IMR-90 (cell line): ENCODE data around the gene ARHGEF17. TPM values are rescaled to one million over a fixed set of nuclear protein-coding genes. Genes with fewer than 3 reads are reported as not detected.

Source experiments
- ATAC-seq: fragments of 200-7000 bp; cut with Tn5 transposase; 2 replicates; pipeline ENCODE4 v1.9.1; 2020; ENCODE audit warnings: low read depth, mild to moderate bottlenecking, moderate library complexity
- BruUV-seq: library from RNA; stranded (reverse); fragments of 400-500 nt; replicated peaks from 2 replicates; lab custom pipeline; 2021; lab: Mats Ljungman, UMichigan
- CTCF ChIA-PET: fragments of 300-600 bp; formaldehyde crosslinking; extraction: SDS; loops from one replicate; lab custom pipeline; 2021; ENCODE audit warnings: antibody characterized with exemption; lab: Yijun Ruan, JAX
- POLR2A ChIA-PET: fragments of 300-600 bp; sonication (Branson Sonifier 250); formaldehyde crosslinking; loops from one replicate; lab custom pipeline; 2022; ENCODE audit warnings: antibody characterized with exemption; ENCODE audit not compliant: unreplicated experiment; lab: Charles Lee
- DNase-seq: peaks from one replicate; pipeline ENCODE4 v3.0.0; 2013
- H2AFZ ChIP-seq: replicated peaks from 2 replicates; pipeline ENCODE3; 2013; ENCODE audit warnings: low read length, mild to moderate bottlenecking; ENCODE audit not compliant: poor library complexity
- H2AK5ac ChIP-seq: 2 replicates; pipeline ENCODE4 v1.6.1; 2013; ENCODE audit warnings: low read depth, low read length, inconsistent platforms
- H2AK9ac ChIP-seq: replicated peaks from 2 replicates; pipeline ENCODE3; 2013; ENCODE audit warnings: mild to moderate bottlenecking, low read depth, low read length, moderate library complexity; ENCODE audit not compliant: poor library complexity
- H2BK120ac ChIP-seq: 2 replicates; pipeline ENCODE4 v1.6.1; 2013; ENCODE audit warnings: low read depth, low read length, inconsistent platforms
- H2BK15ac ChIP-seq: 3 replicates; pipeline ENCODE4 v1.6.1; 2013; ENCODE audit warnings: low read depth, low read length, inconsistent platforms
- H2BK20ac ChIP-seq: 2 replicates; pipeline ENCODE4 v1.6.1; 2013; ENCODE audit warnings: low read depth, mild to moderate bottlenecking, inconsistent platforms, low read length, moderate library complexity
- H2BK5ac ChIP-seq: 2 replicates; pipeline ENCODE4 v1.6.1; 2013; ENCODE audit warnings: mild to moderate bottlenecking, low read depth, low read length, inconsistent platforms; ENCODE audit not compliant: poor library complexity, severe bottlenecking
- H3K14ac ChIP-seq: replicated peaks from 2 replicates; pipeline ENCODE4 v1.6.1; 2013; ENCODE audit warnings: low read depth, low read length, inconsistent platforms
- H3K18ac ChIP-seq: 2 replicates; pipeline ENCODE4 v1.6.1; 2013; ENCODE audit warnings: low read depth, low read length, control low read depth
- H3K23ac ChIP-seq: 2 replicates; pipeline ENCODE4 v1.6.1; 2013; ENCODE audit warnings: low read depth, low read length, inconsistent platforms
- H3K27ac ChIP-seq: 2 replicates; pipeline ENCODE4 v1.5.1; 2013; ENCODE audit warnings: mild to moderate bottlenecking, control low read depth, low read length; ENCODE audit not compliant: insufficient read depth
- H3K27me3 ChIP-seq: 2 replicates; pipeline ENCODE4 v1.6.1; 2013; ENCODE audit warnings: low read length; ENCODE audit not compliant: control insufficient read depth, insufficient read depth
- H3K36me3 ChIP-seq: 2 replicates; pipeline ENCODE4 v1.6.1; 2013; ENCODE audit warnings: low read length, mixed read lengths; ENCODE audit not compliant: control insufficient read depth, insufficient read depth
- H3K4ac ChIP-seq: 2 replicates; pipeline ENCODE4 v1.6.1; 2013; ENCODE audit warnings: low read depth, low read length, inconsistent platforms
- H3K4me1 ChIP-seq: 2 replicates; pipeline ENCODE4 v1.6.1; 2013; ENCODE audit warnings: low read length, mixed read lengths; ENCODE audit not compliant: control insufficient read depth, insufficient read depth
- H3K4me2 ChIP-seq: 2 replicates; pipeline ENCODE4 v1.6.1; 2013; ENCODE audit warnings: low read depth, mild to moderate bottlenecking, control low read depth, low read length, moderate library complexity
- H3K4me3 ChIP-seq: 2 replicates; pipeline ENCODE4 v1.5.1; 2013; ENCODE audit warnings: low read depth, mild to moderate bottlenecking, control low read depth, low read length, moderate library complexity; ENCODE audit not compliant: insufficient read depth
- H3K56ac ChIP-seq: 2 replicates; pipeline ENCODE4 v1.6.1; 2013; ENCODE audit warnings: low read length, inconsistent platforms; ENCODE audit not compliant: insufficient read depth; ENCODE audit errors: extremely low read depth
- H3K79me1 ChIP-seq, 2 experiments: 2 replicates each; pipeline ENCODE4 v1.6.1; 2013; ENCODE audit warnings: low read length in 2 of 2, inconsistent platforms in 1 of 2, low read depth in 1 of 2
- H3K9ac ChIP-seq: 2 replicates; pipeline ENCODE4 v1.6.1; 2013; ENCODE audit warnings: low read depth, low read length, control low read depth
- H3K9me1 ChIP-seq: 2 replicates; pipeline ENCODE4 v1.6.1; 2013; ENCODE audit warnings: low read length, inconsistent platforms; ENCODE audit not compliant: insufficient read depth
- H3K9me3 ChIP-seq: 2 replicates; pipeline ENCODE4 v1.6.1; 2013; ENCODE audit warnings: low read length; ENCODE audit not compliant: control insufficient read depth, insufficient read depth
- H4K20me1 ChIP-seq: 2 replicates; pipeline ENCODE4 v1.6.1; 2013; ENCODE audit warnings: low read length, inconsistent platforms; ENCODE audit not compliant: insufficient read depth
- H4K5ac ChIP-seq: 2 replicates; pipeline ENCODE4 v1.6.1; 2013; ENCODE audit warnings: mild to moderate bottlenecking, low read depth, low read length, control low read depth
- H4K8ac ChIP-seq, 2 experiments: 2 replicates each; pipeline ENCODE4 v1.6.1; 2013; ENCODE audit warnings: low read depth in 2 of 2, low read length in 2 of 2, control low read depth in 1 of 2, inconsistent platforms in 1 of 2
- H4K91ac ChIP-seq: 2 replicates; pipeline ENCODE4 v1.6.1; 2013; ENCODE audit warnings: low read depth, low read length, inconsistent platforms; ENCODE audit not compliant: insufficient read depth
- MXI1 ChIP-seq: IDR thresholded peaks from 2 replicates; pipeline ENCODE4 v1.6.1; 2012; ENCODE audit warnings: low read depth, mild to moderate bottlenecking, low read length, moderate library complexity, borderline replicate concordance
- WGBS, 2 experiments: methylation state at CpG; one replicate each; pipeline versions ENCODE4 v1.1.5 to v1.1.7; 2013; ENCODE audit warnings: missing lambda C conversion rate in 2 of 2; ENCODE audit not compliant: insufficient read length in 1 of 2; ENCODE audit errors: extremely low coverage in 2 of 2; 5-methylcytosine and 5-hydroxymethylcytosine counted together
- dilution Hi-C: fragments of 300-500 bp; cut with HindIII; formaldehyde crosslinking; loops from one replicate; pipeline ENCODE4 v1.14.3; 2018; ENCODE audit warnings: low sequenced_read_pairs; ENCODE audit not compliant: unreplicated experiment
- in situ Hi-C: fragments of 300-500 bp; cut with MboI; formaldehyde crosslinking; loops from 3 replicates; pipeline ENCODE4 v1.14.3; 2019; ENCODE audit warnings: low sequenced_read_pairs, inconsistent platforms, mixed read lengths
- intact Hi-C: fragments of 100-400 bp; cut with micrococcal nuclease; formaldehyde crosslinking; loops from 2 replicates; pipeline ENCODE4 v1.10.0; 2022
- polyA plus RNA-seq, 3 experiments: library from polyadenylated mRNA; depleted of rRNA; stranded (reverse); fragments of >200 nt; gene quantifications; 2 replicates each; pipeline ENCODE4 v1.2.3, GENCODE V29; 2012; ENCODE audit warnings: low replicate concordance in 1 of 3
- total RNA-seq: library from RNA; depleted of rRNA; stranded (reverse); fragments of >200 nt; gene quantifications from 2 replicates; pipeline ENCODE4 v1.2.3, GENCODE V29; 2012
- TF ChIP-seq, protein P1 (sequence below): fragments of 150-350 bp; IDR thresholded peaks from 2 replicates; pipeline ENCODE4 v1.6.1; 2017; ENCODE audit warnings: mild to moderate bottlenecking, antibody characterized with exemption, low read length, low read depth

The ARHGEF17 gene
- total and polyA plus RNA-seq, 2 of the 4 experiments (the other 2 are of a cell fraction): 21.7 to 97.7 TPM

DNA sequence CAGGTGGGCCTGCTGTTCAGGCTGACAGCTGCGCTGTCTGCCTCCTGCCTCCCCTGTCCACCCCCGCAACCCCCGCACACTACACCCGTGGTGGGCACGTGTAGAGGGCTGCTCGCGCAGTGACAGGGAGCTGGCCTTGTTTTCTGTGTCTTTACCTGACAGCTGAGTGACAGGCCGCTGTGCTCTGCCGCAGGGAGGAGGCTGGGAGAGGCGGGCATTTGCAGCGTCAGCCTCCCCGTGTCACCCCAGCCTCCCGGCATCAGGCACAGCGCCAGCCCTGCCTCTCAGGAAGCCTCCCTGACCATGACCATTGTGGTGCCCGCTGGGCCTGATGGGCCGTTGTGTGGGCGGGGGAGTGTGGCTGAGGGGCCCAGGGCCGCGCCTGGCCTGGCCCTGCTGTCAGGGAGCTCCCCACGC, 36.1 kb downstream of the ARHGEF17 start:
- ChIA-PET CTCF (interaction anchor here (1.4 kb wide), 1 partner anchor 9 kb away, joined by 8 read pairs; no protein-coding TSS in a partner anchor), POLR2A (no interaction called here)
- in situ Hi-C loops (no loop called here), intact Hi-C loops (no loop called here), dilution Hi-C loops (no loop called here)
- Histone ChIP-seq H3K27me3 (no peaks in the 10 kb centered on the region), H4K5ac (no peak overlapping the region), H4K91ac (no peak overlapping the region), H2AK9ac (no peak overlapping the region), H2BK120ac (no peak overlapping the region), H3K4me3 (no peak overlapping the region), H4K20me1 (peaks cover 99% of the 10 kb centered on the region), H2BK20ac (no peak overlapping the region), H3K79me1 (peaks cover 20 to 92% of the 10 kb centered on the region in 2 experiments), H2BK15ac (no peak overlapping the region), H3K9me3 (no peaks in the 10 kb centered on the region), H3K4me2 (no peak overlapping the region), H4K8ac (no peak overlapping the region), H3K4me1 (peaks cover 19% of the 10 kb centered on the region), H3K27ac (no peak overlapping the region), H3K36me3 (peaks cover 25% of the 10 kb centered on the region), H3K56ac (no peak overlapping the region), H2AFZ (no peak overlapping the region), H3K4ac (no peak overlapping the region), H2BK5ac (no peak overlapping the region), H2AK5ac (no peak overlapping the region), H3K9me1 (peaks cover 18% of the 10 kb centered on the region; the same call in 1 of the 2 replicates), H3K14ac (no peak overlapping the region), H3K9ac (no peak overlapping the region), H3K18ac (no peak overlapping the region), H3K23ac (no peak overlapping the region)
- no TSS peak for BruUV-seq
- TF ChIP-seq, protein P1, sequence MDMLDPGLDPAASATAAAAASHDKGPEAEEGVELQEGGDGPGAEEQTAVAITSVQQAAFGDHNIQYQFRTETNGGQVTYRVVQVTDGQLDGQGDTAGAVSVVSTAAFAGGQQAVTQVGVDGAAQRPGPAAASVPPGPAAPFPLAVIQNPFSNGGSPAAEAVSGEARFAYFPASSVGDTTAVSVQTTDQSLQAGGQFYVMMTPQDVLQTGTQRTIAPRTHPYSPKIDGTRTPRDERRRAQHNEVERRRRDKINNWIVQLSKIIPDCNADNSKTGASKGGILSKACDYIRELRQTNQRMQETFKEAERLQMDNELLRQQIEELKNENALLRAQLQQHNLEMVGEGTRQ: no peak
- no peak for TF ChIP-seq MXI1
- 76% methylated on average over 13 of the region's 20 CpGs; no CpG with 5 or more reads in 1 of the 2 experiments for WGBS, 2 experiments
- DNase-seq: no peak
- no peak for ATAC-seq
